B cell (primary cell): ENCODE results near the gene MGAT4C. TPM values are rescaled to one million over a fixed set of nuclear protein-coding genes. Genes with fewer than 3 reads are reported as not detected.

Experiments
- ATAC-seq: fragments of 200-7000 bp; cut with Tn5 transposase; one replicate; pipeline ENCODE4 v1.10.0; 2021; ENCODE audit warnings: low read depth, mild to moderate bottlenecking, moderate number of reproducible peaks, moderate library complexity
- CTCF ChIA-PET: fragments of 350-600 bp; sonication (Branson Sonifier 250); formaldehyde crosslinking; loops from one replicate; lab custom pipeline; 2021; ENCODE audit warnings: antibody characterized with exemption, inconsistent platforms; lab: Charles Lee
- POLR2A ChIA-PET: fragments of 350-600 bp; sonication (Branson Sonifier 250); formaldehyde crosslinking; loops from one replicate; lab custom pipeline; 2021; ENCODE audit warnings: antibody characterized with exemption; lab: Charles Lee
- DNase-seq: peaks from one replicate; pipeline ENCODE4 v3.0.0; 2013
- H2AFZ ChIP-seq: 2 replicates; pipeline ENCODE4 v1.6.1; 2012; ENCODE audit warnings: mild to moderate bottlenecking, low read depth, low read length; ENCODE audit not compliant: insufficient read depth, poor library complexity, severe bottlenecking
- H3K27ac ChIP-seq, 2 donors: 1 replicate in 1 of 2; 2 replicates in 1 of 2; pipeline ENCODE4 v1.5.1; 2012 to 2013; ENCODE audit warnings: low read length in 2 of 2, mild to moderate bottlenecking in 2 of 2, moderate library complexity in 1 of 2
- H3K27me3 ChIP-seq, 4 experiments: fragments of 200-600 bp in 1 of 4; sonication (generic) in 1 of 4; replicated peaks in 1 of 4; 1 replicate in 2 of 4; 2 replicates in 2 of 4; pipeline versions ENCODE4 v1.6.1 to v1.7.0; 2013 to 2016; ENCODE audit warnings: low read length in 3 of 4, mild to moderate bottlenecking in 2 of 4, mixed read lengths in 1 of 4, moderate library complexity in 1 of 4; ENCODE audit not compliant: insufficient read depth in 4 of 4, control insufficient read depth in 3 of 4; ENCODE audit errors: control extremely low read depth in 1 of 4
- H3K36me3 ChIP-seq, 2 experiments: replicated peaks in 1 of 2; 1 replicate in 1 of 2; 2 replicates in 1 of 2; pipeline versions ENCODE4 v1.6.1 to v1.7.1; 2013; ENCODE audit warnings: low read length in 1 of 2; ENCODE audit not compliant: insufficient read depth in 2 of 2, control insufficient read depth in 1 of 2; ENCODE audit errors: control extremely low read depth in 1 of 2, extremely low read depth in 1 of 2
- H3K4me1 ChIP-seq, 2 donors: fragments of 200-600 bp in 1 of 2; sonication (generic) in 1 of 2; 1 replicate in 1 of 2; 2 replicates in 1 of 2; pipeline versions ENCODE4 v1.5.1 to v1.6.1; 2013 to 2017; ENCODE audit warnings: low read length in 2 of 2; ENCODE audit not compliant: control insufficient read depth in 2 of 2, insufficient read depth in 2 of 2
- H3K4me2 ChIP-seq: replicated peaks from 2 replicates; pipeline ENCODE3; 2012; ENCODE audit warnings: mild to moderate bottlenecking, low read depth, low read length; ENCODE audit not compliant: poor library complexity, severe bottlenecking
- H3K4me3 ChIP-seq, 5 experiments: fragments of 200-600 bp in 1 of 5; sonication (generic) in 1 of 5; 1 replicate in 3 of 5; 2 replicates in 2 of 5; pipeline versions ENCODE4 v1.5.1 to v1.7.0; 2011 to 2016; ENCODE audit warnings: low read length in 4 of 5, mild to moderate bottlenecking in 4 of 5, low read depth in 2 of 5, control low read depth in 1 of 5, moderate library complexity in 1 of 5; ENCODE audit not compliant: insufficient read depth in 1 of 5; ENCODE audit errors: control extremely low read depth in 1 of 5, extremely low read depth in 1 of 5
- H3K79me2 ChIP-seq: fragments of 200-600 bp; sonication (generic); one replicate; pipeline ENCODE4 v1.6.0; 2016; ENCODE audit warnings: low read length; ENCODE audit not compliant: control insufficient read depth, insufficient read depth
- H3K9ac ChIP-seq: fragments of 200-600 bp; sonication (generic); 2 replicates; pipeline ENCODE4 v1.6.1; 2017; ENCODE audit warnings: mild to moderate bottlenecking, low read length, moderate library complexity
- H3K9me3 ChIP-seq, 3 donors: one replicate each; pipeline versions ENCODE4 v1.6.1 to v1.7.1; 2013; ENCODE audit warnings: low read length in 2 of 3; ENCODE audit not compliant: control insufficient read depth in 2 of 3, insufficient read depth in 1 of 3; ENCODE audit errors: control extremely low read depth in 1 of 3
- H4K20me1 ChIP-seq: 2 replicates; pipeline ENCODE4 v1.6.0; 2012; ENCODE audit warnings: mild to moderate bottlenecking, low read length; ENCODE audit not compliant: insufficient read depth, control insufficient read depth, poor library complexity, severe bottlenecking
- H3K27ac Mint-ChIP-seq: one replicate; pipeline ENCODE4 v1.8.0; 2021; ENCODE audit warnings: mixed read lengths
- H3K27me3 Mint-ChIP-seq: one replicate; pipeline ENCODE4 v1.8.0; 2021; ENCODE audit warnings: mixed read lengths
- H3K4me1 Mint-ChIP-seq: one replicate; pipeline ENCODE4 v1.8.0; 2021; ENCODE audit warnings: mixed read lengths
- H3K4me3 Mint-ChIP-seq: one replicate; pipeline ENCODE4 v1.8.0; 2021; ENCODE audit warnings: mixed read lengths
- H3K9me3 Mint-ChIP-seq: one replicate; pipeline ENCODE4 v1.8.0; 2022; ENCODE audit warnings: mixed read lengths; ENCODE audit not compliant: insufficient read depth
- CTCF ChIP-seq: fragments of 200-600 bp; IDR thresholded peaks from one replicate; pipeline ENCODE4 v1.8.0; 2022; ENCODE audit warnings: antibody characterized with exemption, mild to moderate bottlenecking
- EZH2 ChIP-seq: IDR thresholded peaks from 2 replicates; pipeline ENCODE4 v1.6.1; 2012; ENCODE audit warnings: borderline replicate concordance, low read depth, mild to moderate bottlenecking, moderate library complexity, low read length; ENCODE audit not compliant: insufficient read depth, poor library complexity, severe bottlenecking
- WGBS: methylation state at CpG from one replicate; pipeline ENCODE4 v1.1.5; 2013; ENCODE audit warnings: missing lambda C conversion rate; ENCODE audit not compliant: insufficient coverage; 5-methylcytosine and 5-hydroxymethylcytosine counted together
- intact Hi-C: fragments of 100-400 bp; cut with micrococcal nuclease; formaldehyde crosslinking; loops from one replicate; pipeline ENCODE4 v1.10.0; 2022
- polyA plus RNA-seq: library from polyadenylated mRNA; depleted of rRNA; stranded (reverse); fragments of >200 nt; gene quantifications from 2 replicates; pipeline ENCODE4 v1.2.3, GENCODE V29; 2012
- total RNA-seq, 2 donors: library from RNA; stranded (reverse); fragments of 120-200 nt in 1 of 2; gene quantifications; 1 replicate in 1 of 2; 2 replicates in 1 of 2; pipeline versions ENCODE4 v1.2.3 to v1.2.4, GENCODE V29; 2013 to 2022

The MGAT4C gene
- total and polyA plus RNA-seq, 2 donors (not counting 1 experiment from before 2014, with no cell fraction given) = not detected

- ATAC-seq (no peak), DNase-seq (no peak)
- Mint-ChIP-seq H3K4me3 (no peak overlapping the region), H3K27me3 (no peaks in the 10 kb centered on the region), H3K4me1 (no peaks in the 10 kb centered on the region), H3K27ac (no peak overlapping the region), H3K9me3 (no peaks in the 10 kb centered on the region)
- CTCF ChIA-PET = no interaction called here
- H3K36me3 ChIP-seq = no peaks in the 10 kb centered on the region
- no peaks in the 10 kb centered on the region for H3K79me2 ChIP-seq
- no peaks in the 10 kb centered on the region for H3K4me1 ChIP-seq
- H3K27me3 ChIP-seq = no peaks in the 10 kb centered on the region
- no peaks in the 10 kb centered on the region for H4K20me1 ChIP-seq
- H3K27ac ChIP-seq = no peak overlapping the region
- H3K4me2 ChIP-seq = no peak overlapping the region
- POLR2A ChIA-PET = no interaction called here
- 100% methylated on average over 1 of the region's 1 CpG for WGBS
- H3K9me3 ChIP-seq = no peaks in the 10 kb centered on the region
- intact Hi-C loops = no loop called here
- H2AFZ ChIP-seq = no peak overlapping the region
- H3K4me3 ChIP-seq = no peak overlapping the region
- no peak for TF ChIP-seq CTCF
- no peak for TF ChIP-seq EZH2
- H3K9ac ChIP-seq = no peak overlapping the region
Measured at GRCh38 chr12:86170051-86170450, 86.1 kb downstream of the MGAT4C start.

GRCh38 chr12:86158956-86159355, 97.2 kb downstream of the MGAT4C start:
- H3K9ac ChIP-seq = no peak overlapping the region
- no peak overlapping the region for H3K4me3 ChIP-seq
- no peaks in the 10 kb centered on the region for H3K27me3 ChIP-seq
- ATAC-seq (no peak), DNase-seq (no peak)
- POLR2A ChIA-PET = no interaction called here
- H3K79me2 ChIP-seq = no peaks in the 10 kb centered on the region
- Mint-ChIP-seq H3K27me3 (no peaks in the 10 kb centered on the region), H3K4me3 (no peak overlapping the region), H3K9me3 (no peaks in the 10 kb centered on the region), H3K27ac (no peak overlapping the region), H3K4me1 (no peaks in the 10 kb centered on the region)
- no peak for TF ChIP-seq EZH2
- no peak for TF ChIP-seq CTCF
- no peaks in the 10 kb centered on the region for H3K36me3 ChIP-seq
- H3K9me3 ChIP-seq = no peaks in the 10 kb centered on the region
- no peak overlapping the region for H2AFZ ChIP-seq
- H3K27ac ChIP-seq = no peak overlapping the region
- H3K4me1 ChIP-seq = no peaks in the 10 kb centered on the region
- H3K4me2 ChIP-seq = no peak overlapping the region
- 83% methylated on average over 1 of the region's 4 CpGs for WGBS
- intact Hi-C loops = no loop called here
- CTCF ChIA-PET = interaction anchor here (0.7 kb wide), 1 partner anchor 400 kb away, joined by 3 read pairs; no protein-coding TSS in a partner anchor
- no peaks in the 10 kb centered on the region for H4K20me1 ChIP-seq
